Muscle of back (tissue), 11 donors: ENCODE measurements around the gene RSPH6A. TPM values are rescaled to one million over a fixed set of nuclear protein-coding genes. Genes with fewer than 3 reads are reported as not detected.

Experiments
- DNase-seq, 3 donors: peaks; one replicate each; pipeline versions ENCODE4 v3.0.0 to v3.0.0-alpha.2; 2013
- polyA plus RNA-seq, 10 donors: library from polyadenylated mRNA; unstranded; fragments of 120-200 nt; gene quantifications; one replicate each; pipeline ENCODE4 v1.2.1, GENCODE V29; 2013; ENCODE audit not compliant: insufficient read length in 10 of 10

The RSPH6A gene
- polyA plus RNA-seq, 10 donors, result not detected

GRCh38 chr19:45781214-45782161 is 33.6 kb downstream of the RSPH6A start:
- DNase-seq, result peak in 2 of 3 donors; percentile 62 to 79

DNA sequence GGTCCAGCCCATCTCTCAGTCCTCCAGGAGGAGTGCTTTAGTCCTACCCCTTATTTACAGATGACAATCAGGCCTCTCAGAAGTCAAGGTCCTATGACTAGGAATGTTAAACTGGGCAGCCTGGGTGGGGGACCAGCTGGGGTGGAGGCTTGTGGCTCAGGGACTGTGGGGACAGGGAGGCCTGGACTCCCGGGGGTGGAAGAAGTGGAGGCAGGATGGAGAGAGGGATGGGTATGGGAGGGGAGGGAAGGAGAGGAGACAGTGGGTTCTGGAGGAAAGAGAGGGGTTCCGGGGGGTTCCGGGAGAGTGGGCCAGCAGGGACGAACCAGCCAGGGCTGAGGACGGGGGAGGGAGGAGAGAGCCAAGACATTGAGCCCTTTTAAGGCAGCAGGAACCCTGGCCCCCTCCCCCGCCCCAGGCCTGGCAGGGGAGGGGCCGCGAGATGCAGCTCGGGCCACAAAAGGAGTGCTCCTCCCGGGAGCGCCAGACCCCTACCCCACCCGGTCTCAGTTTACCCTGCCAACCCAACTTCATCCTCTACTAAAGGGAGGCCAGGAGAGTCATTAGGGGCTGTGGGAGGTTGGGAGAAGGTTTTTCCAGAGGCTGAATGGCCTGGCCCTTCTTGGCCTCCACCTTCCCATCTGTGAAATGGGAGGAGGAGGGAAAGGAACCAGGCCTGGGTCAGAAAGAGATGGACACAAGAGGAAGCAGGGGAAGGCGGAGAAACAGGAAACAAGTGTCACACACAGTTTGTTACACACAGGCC is 34.5 kb downstream of the RSPH6A start:
- no peak for DNase-seq

DNA sequence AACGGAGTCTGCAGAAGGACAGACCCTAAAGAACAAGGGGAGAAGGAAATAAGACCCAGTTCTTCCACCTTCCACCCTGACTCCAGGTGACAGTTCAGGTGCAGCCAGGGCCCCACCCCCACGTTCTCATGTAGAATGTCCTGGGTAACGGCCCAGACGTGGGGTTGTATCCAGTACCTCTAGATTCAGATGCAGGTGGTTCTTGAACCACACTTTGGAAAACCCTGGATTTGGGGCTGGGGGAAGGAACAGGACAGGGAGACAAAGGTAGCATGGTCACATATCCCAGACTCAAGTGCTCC is 35.0 kb downstream of the RSPH6A start:
- DNase-seq, result no peak

DNA sequence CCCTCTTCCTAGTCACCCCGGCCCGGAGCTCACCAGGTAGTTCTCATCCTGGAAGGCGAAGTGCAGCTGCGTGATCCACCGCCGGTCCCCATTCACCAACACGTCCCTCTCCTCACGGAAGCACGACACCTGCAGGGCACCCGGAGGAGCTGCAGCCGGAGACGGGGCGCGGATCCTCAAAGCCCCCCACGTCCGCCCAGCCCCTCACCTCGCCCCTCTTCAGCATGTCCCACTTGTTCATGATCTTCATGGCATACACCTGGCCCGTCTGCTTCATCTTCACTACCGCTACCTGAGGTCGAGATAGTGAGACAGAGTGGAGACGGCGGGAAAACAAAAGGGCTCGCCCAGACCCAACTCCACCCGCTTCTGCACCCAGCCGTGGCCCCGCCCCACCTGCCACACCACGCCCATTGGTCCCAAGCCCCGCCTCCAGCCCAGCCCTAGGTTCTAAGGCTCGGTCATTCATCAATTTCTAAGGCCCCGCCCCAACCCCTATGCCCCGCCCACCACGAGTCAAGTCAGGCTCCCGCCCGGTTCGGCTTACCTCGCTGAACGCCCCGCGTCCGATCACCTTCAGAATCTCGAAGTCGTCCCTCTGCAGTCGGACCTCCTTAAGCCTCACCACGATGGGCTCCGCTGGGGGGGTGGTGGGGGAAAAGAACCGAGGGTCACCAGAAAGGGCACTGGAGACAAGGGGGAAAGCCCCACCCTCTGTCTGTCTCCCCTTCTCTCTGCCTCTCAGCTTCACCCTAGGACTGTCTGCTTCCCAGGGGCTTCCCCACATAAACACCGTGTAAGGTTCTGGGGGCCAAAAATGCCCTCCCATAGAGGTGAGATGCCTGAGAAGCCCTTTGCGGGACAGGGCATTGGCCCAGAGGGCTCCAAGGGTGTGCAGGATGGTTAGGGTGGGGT is 35.6 kb downstream of the RSPH6A start:
- peak in 1 of 3 donors; percentile 71 for DNase-seq

DNA sequence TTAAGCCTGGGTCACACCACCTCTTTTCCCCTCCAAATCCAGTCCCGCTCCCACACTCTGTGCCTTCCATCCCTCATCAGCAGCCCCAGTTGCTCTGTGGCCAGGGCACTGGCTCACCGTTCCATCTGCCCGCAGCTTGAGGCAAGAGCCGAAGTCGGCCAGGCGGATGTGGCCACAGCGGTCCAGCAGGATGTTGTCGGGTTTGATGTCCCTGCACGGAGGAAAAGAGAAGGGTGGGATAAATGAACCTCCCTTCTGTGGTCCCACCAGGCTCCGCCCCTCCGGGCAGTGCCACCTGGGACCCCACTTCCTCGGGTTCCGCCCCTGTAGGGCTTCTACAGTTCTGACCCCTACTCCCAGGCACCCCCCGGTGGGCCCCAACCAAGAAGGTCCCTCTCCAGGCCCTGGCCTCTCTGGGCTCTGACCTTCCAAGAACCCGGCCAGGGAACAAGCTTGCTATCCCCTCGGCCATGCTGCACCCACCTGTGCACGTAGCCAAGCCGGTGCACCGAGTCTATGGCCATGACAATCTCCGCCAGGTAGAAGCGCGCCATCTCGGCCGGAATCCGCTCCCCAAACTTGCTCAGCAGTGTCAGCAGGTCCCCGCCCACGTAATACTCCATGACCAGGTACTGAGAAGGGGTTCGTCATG is 37.0 kb downstream of the RSPH6A start:
- no peak for DNase-seq

GRCh38 chr19:45777395-45777961 is 37.6 kb downstream of the RSPH6A start:
- no peak for DNase-seq

DNA sequence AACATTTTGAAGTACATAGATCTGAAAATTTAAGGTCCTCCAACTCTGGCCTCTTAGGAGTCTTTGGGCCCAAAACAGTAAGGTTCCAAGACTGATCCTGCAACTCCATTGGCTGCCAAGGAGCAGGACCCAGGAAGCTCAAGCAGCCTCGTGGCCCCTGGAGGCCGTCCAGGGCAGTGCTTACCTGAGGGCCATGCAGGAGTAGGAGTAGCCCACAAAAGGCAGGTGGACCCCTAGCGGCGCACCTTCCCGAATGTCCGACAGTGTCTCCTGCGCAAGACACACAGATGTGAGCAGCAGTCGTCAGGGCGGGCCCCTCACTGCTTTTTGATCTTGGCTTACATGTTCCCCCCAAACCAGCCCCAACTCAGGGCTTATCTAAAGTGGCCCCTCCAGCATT is 40.3 kb downstream of the RSPH6A start:
- DNase-seq, result no peak

- no peak for DNase-seq
Observed at GRCh38 chr19:45773384-45773783, 41.7 kb downstream of the RSPH6A start.

- no peak for DNase-seq
Observed at GRCh38 chr19:45772912-45773311, 42.2 kb downstream of the RSPH6A start.

DNA sequence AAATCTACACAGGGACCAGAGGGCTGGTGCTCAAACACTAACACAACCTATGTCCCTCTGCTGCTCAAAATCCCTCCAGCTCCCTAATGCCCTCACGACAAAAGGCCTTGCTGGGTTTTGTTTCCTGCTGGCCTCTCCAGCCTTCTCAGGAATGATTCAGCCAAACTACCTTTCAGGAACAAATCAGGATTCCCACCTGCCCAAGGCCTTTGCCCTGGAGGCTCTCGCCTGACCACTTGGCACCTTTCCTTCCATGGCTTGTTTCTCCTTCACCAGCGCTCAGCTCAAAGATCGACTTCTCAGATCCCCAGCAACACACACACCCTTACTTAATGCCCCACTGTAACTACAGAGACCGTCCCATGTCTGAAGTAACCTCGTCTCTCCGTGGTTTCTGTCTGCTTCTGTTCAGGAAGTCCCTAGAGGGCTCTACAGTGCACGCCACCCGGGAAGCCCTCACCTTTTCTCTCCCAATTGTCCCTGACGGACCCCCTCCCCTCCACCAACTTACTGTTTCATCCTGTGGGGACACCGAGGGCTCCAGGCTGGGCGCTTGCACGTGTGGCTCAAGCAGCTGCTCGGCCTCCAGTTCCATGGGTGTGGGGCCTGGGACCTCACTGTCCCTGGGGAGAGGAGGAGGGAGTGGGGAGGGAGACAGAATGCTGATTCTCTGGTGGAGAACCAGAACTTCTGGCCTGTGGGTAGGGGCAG is 42.8 kb downstream of the RSPH6A start:
- no peak for DNase-seq

- DNase-seq, result no peak
Observed at GRCh38 chr19:45771311-45771933, 43.7 kb downstream of the RSPH6A start.

- peak; percentile 96 to 98 (median 98) for DNase-seq
Observed at GRCh38 chr19:45770192-45771101, 44.7 kb downstream of the RSPH6A start.

- peak in 1 of 3 donors; percentile 70 for DNase-seq
Observed at GRCh38 chr19:45769821-45770191, 45.3 kb downstream of the RSPH6A start.

DNA sequence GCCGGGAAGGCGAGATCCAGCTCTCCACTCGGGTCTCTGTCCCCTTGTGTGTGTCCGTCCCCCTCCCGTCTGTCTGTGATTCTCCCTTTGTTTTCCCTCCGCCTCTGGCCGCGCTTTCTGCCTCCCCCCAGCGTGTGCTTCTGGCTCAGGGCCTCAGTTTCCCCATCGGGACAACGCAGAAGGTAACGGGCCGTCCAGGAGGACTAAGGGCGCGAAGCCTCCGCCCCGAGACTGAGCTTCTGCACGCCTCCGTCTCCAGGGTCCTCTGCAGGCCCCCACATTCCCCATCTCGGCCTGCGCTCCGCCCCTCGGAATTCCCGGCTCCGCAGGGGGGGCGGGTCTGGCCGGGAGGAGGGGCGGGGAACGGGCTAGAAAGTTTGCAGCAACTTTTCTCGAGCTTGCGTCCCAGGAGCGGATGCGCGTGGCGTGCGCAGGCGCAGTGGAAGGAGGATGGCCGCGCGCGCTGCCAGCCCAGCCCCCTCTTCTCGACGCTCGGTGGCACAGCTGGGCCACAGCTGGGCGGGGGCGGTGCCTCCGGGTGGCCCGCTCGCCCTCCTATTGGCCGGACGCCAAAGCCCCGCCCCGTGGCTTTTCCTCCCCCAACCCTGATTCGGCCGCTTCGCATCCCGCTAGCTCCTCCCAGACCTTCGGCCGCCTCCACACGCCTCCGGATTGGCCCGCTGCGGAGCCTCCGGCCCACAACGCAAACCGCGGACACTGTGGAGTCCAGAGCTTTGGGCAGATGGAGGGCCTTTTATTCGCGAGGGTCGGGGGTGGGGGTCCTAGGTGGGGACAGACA is 45.9 kb downstream of the RSPH6A start, which contains the start of gene SIX5:
Gene SIX5 (minus strand): TSS at position 269 of the 799 bp plus-strand sequence. CDS start 408 bp downstream, outside the sequence.
- peak; percentile 98 to 100 (median 99) for DNase-seq

GRCh38 chr19:45768655-45768983 is 46.5 kb downstream of the RSPH6A start:
- DNase-seq, result no peak

DNA sequence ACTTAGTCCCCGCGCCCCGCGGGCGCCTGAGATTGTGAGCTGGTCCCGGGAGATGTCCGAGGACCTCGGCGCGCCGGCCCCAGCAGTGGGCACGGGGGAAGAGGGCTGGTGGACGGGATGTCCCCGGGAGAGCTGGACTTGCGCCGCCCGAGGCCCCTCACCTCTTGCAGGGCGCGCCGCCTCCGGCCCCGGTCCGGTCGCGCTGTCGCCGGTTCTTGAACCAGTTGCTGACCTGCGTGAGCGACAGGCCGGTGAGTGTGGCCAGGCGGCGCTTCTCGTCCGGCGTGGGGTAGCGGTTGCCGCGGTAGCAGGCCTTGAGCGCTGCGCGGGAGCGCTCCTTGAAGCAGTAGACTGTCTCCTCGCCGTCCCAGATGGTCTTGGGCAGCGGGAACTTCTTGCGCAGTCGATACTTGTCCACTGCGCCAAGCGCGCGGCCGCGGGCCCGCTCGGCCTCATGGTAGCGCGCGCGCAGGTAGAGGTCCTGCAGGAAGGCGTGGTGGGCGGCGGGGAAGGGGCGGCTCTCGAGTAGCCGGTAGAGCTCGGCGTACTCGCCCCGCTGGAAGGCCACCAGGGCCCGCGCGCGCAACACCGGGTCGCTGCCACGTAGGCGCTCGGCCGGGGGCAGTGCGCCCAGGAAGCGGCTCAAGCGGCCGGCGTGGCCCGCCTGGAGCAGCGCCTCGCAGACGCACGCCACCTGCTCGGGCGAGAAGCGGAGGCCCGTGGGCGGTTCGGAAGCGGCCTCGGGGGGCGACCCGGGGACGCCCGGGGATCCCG is 47.0 kb downstream of the RSPH6A start:
- peak in 2 of 3 donors; percentile 83 to 92 for DNase-seq

DNA sequence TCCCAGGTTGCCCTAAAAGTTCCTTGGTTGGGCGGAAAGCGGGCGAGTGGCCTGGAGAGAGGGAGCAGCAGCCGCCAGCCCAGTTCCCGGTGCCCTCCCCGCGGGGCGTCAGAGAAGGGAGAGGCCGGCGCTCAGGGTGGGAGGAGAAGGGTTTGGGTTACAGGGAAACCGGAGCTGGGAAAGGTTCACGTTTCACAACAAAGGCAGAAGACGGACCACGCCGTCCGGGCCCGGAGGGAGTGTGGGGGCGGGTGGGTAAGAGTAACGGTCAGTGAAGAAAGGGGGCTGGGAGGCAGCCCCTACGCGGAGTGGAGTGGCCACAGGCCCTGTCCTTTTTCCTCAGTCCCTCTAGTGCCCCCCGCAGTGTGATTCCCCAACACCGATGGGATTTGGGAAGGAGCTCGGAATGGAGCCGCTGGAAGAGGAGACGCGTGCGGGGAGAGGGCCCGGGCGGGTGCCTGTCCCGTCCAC is 47.7 kb downstream of the RSPH6A start:
- DNase-seq, result peak; percentile 85 to 94 (median 89)
